Central memory CD8-positive, alpha-beta T cell (primary cell): ENCODE data around the gene ARPIN.
"Not testable (repeated sequence)": the region's sequence is repeated elsewhere in the genome, so short reads cannot be mapped to it uniquely, and the experiment has no call there.

ENCODE experiments used
- ATAC-seq: fragments of 150-1000 bp; cut with Tn5 transposase; replicated peaks from 2 replicates; pipeline ENCODE4 v1.10.0; 2022; ENCODE audit warnings: mild to moderate bottlenecking, moderate FRiP score, moderate number of reproducible peaks; ENCODE audit not compliant: poor library complexity, severe bottlenecking; ENCODE audit errors: extremely low read depth
- DNase-seq, 2 donors: peaks; one replicate each; pipeline ENCODE4 v3.0.0; 2021; ENCODE audit warnings: low spot score in 2 of 2
- H3K27ac Mint-ChIP-seq: one replicate; pipeline ENCODE4 v1.8.0; 2022; ENCODE audit warnings: low read depth, mild to moderate bottlenecking, moderate library complexity, mixed read lengths
- H3K27me3 Mint-ChIP-seq: one replicate; pipeline ENCODE4 v1.8.0; 2022; ENCODE audit warnings: mixed read lengths
- H3K36me3 Mint-ChIP-seq: one replicate; pipeline ENCODE4 v1.8.0; 2022; ENCODE audit warnings: mild to moderate bottlenecking, moderate library complexity, mixed read lengths; ENCODE audit not compliant: insufficient read depth
- H3K4me1 Mint-ChIP-seq: one replicate; pipeline ENCODE4 v1.8.0; 2022; ENCODE audit warnings: mixed read lengths
- H3K4me3 Mint-ChIP-seq: one replicate; pipeline ENCODE4 v1.8.0; 2022; ENCODE audit warnings: mild to moderate bottlenecking, moderate library complexity, mixed read lengths
- H3K9me3 Mint-ChIP-seq: one replicate; pipeline ENCODE4 v1.8.0; 2022; ENCODE audit warnings: mixed read lengths

The ARPIN gene

DNA sequence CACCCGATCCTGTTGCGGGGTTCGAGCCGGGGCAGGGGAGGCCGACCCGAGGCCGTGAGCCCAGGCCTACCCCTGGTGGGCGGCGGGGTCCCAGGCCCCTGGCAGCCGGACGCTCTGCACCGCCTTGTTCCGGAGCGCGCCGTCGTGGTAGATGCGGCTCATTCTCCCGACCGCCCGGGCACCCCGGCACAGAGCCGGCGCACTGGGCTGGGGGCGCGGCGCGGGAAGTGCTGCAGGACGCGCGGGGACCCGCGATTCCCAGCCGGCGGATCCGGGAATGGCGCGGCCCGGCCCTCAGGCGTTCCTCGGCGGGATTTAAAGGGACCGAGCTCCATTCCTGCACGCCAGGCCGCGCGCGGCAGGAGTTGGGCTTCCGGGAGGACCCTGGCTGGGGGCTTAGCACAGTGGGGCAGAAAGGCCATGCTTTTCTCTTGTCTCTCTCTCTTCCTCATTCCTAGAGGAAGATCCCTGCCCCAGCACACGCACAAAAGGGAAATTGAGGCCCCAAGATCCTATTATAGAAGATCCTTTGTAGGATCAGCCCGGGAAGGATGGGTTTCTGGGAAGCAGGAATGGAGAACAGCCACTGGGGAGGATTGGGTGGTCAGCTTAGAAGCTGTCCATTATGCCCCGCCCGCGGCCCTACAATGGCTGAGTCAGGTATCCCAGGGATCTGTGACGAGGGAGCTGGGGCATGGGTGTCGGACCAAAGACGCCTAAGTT is at the start of gene ARPIN:
ARPIN (minus strand) TSS at position 279 of the 723 bp plus-strand sequence; CDS start at position 162, 117 bp downstream.
- DNase-seq = no peak
- H3K36me3 Mint-ChIP-seq = no peaks in the 10 kb centered on the region
- H3K4me1 Mint-ChIP-seq = no peaks in the 10 kb centered on the region
- H3K27ac Mint-ChIP-seq = no peak within 1 kb of the TSS
- peaks cover 56% of the 10 kb centered on the region for H3K27me3 Mint-ChIP-seq
- ATAC-seq = no peak
- H3K4me3 Mint-ChIP-seq = no peak within 1 kb of the TSS
- no peaks in the 10 kb centered on the region for H3K9me3 Mint-ChIP-seq

DNA sequence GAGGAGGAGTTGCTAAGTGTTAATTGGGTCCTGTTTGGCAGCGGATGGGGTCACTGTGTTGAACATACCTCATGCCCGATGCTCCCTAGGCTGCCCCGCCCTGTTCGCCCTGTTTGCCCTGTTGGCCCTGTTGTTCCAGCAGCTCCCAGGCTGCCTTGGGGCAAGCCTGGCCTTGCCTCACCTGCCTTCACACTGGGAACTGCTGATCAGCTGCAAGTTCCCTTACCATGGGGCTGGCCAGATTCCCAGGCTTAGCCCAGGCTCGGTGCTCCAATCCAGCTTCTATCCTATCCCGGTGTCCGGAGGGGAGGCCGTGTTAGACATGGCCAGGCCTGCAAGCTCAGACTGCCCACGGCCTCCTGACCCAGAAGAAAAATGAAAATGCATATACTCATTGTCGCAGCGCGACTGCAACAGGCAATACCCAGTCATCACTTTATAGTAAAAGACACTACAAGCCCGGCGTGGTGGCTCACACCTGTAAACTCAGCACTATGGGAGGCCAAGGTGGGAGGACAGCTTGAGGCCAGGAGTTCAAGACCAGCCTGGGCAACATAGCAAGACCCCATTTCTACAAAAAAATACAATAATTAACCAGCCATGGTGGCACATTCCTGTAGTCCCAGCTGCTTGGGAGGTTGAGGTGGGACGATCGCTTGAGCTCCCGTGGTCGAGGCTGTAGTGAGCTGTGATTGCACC is 45.5 kb upstream of the ARPIN start:
- Mint-ChIP-seq H3K9me3 (no peaks in the 10 kb centered on the region), H3K36me3 (no peaks in the 10 kb centered on the region), H3K27me3 (no peaks in the 10 kb centered on the region), H3K27ac (no peak overlapping the region), H3K4me1 (no peaks in the 10 kb centered on the region), H3K4me3 (no peak overlapping the region)
- ATAC-seq (no peak), DNase-seq (no peak)

DNA sequence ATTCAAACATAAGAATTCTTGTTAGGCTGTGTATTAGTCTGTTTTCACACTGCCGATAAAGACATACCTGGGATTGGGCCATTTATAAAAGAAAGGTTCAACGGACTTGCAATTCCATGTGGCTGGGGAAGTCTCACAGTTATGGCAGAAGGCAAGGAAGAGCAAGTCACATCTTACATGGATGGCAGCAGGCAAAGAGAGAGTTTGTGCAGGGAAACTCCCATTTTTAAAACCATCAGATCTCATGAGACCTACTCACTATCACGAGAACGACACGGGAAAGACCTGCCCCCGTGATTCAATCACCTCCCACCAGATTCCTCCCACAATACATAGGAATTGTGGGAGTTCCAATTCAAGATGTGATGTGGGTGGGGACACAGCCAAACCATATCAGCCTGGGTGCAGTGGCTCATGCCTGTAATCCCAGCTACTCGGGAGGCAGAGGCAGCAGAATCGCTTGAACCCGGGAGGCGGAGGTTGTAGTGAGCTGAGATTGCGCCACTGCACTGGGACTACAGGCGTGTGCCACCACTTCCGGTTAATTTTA is 42.8 kb upstream of the ARPIN start:
- ATAC-seq, DNase-seq, H3K27me3 Mint-ChIP-seq, H3K36me3 Mint-ChIP-seq, H3K4me1 Mint-ChIP-seq, H3K27ac Mint-ChIP-seq, H3K4me3 Mint-ChIP-seq, H3K9me3 Mint-ChIP-seq: not testable (repeated sequence)

DNA sequence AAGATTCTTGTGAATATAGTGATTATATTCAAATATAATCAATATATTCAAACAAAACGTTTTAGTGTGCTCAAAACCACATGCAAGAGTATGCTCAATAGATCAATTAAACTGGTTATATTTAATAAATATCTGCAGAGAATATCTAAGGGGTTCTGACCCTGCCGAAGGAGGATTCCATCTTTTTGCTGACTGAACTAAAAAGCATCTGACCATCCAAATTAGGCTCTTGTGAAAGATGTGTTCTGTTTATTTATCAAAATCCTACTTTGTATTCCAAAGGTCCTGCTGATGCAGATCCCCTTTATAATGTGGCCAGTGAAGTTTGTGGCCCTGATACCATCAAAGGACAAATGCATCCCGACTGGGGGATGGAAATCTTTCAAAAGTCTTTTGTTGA is 41.8 kb upstream of the ARPIN start:
- DNase-seq (no peak), ATAC-seq (no peak)
- H3K27ac Mint-ChIP-seq = no peak overlapping the region
- H3K9me3 Mint-ChIP-seq = no peaks in the 10 kb centered on the region
- no peaks in the 10 kb centered on the region for H3K27me3 Mint-ChIP-seq
- H3K36me3 Mint-ChIP-seq = no peaks in the 10 kb centered on the region
- H3K4me1 Mint-ChIP-seq = no peaks in the 10 kb centered on the region
- H3K4me3 Mint-ChIP-seq = no peak overlapping the region

DNA sequence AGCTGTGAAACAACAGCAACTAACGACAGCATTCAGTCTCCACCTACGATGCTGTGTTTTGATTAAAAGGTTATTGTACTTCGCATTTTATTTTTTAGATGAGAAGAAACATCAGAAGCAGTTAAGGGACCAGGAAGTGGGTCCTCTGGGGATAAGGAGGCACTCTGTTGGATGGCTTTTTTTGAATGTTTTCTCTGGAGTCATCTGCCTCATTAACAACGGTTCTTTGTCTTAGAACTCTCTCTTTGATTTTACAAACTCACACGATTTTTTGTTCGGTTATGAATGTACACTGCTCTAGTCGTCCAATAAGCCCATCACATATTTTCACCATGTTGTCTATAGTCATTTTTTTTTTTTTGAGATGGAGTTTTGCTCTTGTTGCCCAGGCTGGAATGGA is 36.0 kb upstream of the ARPIN start:
- DNase-seq = no peak
- H3K4me1 Mint-ChIP-seq = no peaks in the 10 kb centered on the region
- no peaks in the 10 kb centered on the region for H3K36me3 Mint-ChIP-seq
- H3K9me3 Mint-ChIP-seq = no peaks in the 10 kb centered on the region
- no peak overlapping the region for H3K4me3 Mint-ChIP-seq
- H3K27ac Mint-ChIP-seq = no peak overlapping the region
- no peaks in the 10 kb centered on the region for H3K27me3 Mint-ChIP-seq
- no peak for ATAC-seq

DNA sequence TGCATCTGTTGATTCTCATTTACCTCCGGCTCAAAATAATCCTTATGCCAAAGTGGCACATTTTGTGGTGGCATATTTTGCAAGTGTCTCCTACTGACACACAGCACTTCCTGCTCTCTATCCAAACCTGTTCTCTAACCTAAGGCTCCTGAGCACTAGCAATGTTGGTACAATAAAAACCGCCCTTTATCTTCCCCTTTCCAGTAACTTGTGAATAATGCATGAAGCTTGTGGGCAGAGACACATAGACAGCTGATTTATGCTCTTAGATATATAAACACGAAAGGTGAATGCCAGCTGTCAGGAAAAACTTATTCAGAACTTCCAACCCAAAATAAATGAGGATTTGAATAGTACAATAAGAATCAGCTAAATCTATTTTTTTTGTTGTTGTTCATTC is 34.6 kb upstream of the ARPIN start:
- Mint-ChIP-seq H3K27ac (no peak overlapping the region), H3K36me3 (no peaks in the 10 kb centered on the region), H3K4me1 (no peaks in the 10 kb centered on the region), H3K4me3 (no peak overlapping the region), H3K9me3 (no peaks in the 10 kb centered on the region), H3K27me3 (no peaks in the 10 kb centered on the region)
- DNase-seq (no peak), ATAC-seq (no peak)

DNA sequence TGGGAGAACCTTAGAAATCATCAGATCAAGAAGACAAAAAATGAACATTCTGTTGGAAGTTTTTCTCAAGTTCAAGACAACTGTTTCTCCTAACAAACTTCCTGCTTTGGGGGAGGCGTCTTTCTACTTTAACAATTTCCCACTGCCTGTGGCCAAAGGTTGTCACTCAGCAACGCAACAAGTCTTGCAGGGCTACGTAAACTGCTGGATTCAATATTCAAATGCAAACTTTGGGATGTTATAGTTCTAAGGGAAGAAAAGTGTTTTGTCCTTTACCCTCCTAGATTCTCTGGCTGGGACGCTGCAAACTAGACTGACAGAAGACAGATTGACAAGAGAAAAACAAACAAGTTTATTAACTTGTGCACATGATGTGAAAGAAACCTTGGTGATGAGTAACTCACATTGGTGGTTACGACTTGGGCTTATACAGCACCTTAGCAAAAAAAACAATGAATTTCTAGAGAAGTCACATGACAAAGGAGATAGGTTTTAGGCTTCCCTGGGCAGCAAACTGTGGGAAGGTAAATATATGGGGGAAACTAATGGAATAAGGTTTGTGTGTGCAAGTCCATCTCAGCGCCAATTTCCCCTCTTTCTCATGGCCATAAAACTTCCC is 34.0 kb upstream of the ARPIN start:
- ATAC-seq (no peak), DNase-seq (no peak)
- no peaks in the 10 kb centered on the region for H3K27me3 Mint-ChIP-seq
- no peak overlapping the region for H3K27ac Mint-ChIP-seq
- no peaks in the 10 kb centered on the region for H3K36me3 Mint-ChIP-seq
- H3K9me3 Mint-ChIP-seq = no peaks in the 10 kb centered on the region
- H3K4me3 Mint-ChIP-seq = no peak overlapping the region
- no peaks in the 10 kb centered on the region for H3K4me1 Mint-ChIP-seq

DNA sequence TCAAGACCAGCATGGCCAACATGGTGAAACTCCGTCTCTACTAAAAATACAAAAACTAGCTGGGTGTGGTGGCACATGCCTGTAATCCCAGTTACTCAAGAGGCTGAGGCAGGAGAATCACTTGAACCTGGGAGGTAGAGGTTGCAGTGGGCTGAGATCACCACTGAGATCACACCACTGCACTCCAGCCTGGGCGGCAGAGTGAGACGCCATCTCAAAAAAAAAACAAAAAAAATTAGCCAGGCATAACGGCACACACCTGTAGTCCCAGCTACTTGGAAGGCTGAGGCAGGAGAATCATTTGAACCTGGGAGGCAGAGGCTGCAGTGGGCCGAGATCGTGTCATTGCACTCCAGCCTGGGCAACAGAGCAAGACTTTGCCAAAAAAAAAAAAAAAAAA is 31.0 kb upstream of the ARPIN start:
- H3K27me3 Mint-ChIP-seq, H3K36me3 Mint-ChIP-seq, DNase-seq, H3K9me3 Mint-ChIP-seq, H3K27ac Mint-ChIP-seq, H3K4me1 Mint-ChIP-seq, H3K4me3 Mint-ChIP-seq, ATAC-seq: not testable (repeated sequence)

DNA sequence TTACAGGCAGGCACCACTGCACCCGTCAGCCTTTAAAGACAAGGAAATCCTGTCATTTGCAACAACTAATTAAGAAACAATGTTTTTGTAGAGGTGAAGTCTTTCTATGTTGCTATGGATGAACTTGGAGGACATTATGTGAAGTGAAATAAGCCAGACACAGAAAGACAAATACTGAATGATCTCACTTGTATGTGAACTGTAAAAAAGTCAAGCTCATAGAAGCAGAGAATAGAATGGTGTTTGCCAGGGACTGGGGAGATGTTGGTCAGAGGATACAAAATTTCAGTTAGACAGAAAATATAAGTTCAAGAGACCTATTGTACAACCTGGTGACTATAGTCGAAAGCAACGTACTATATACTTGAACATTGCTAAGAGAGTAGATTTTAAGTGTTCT is 27.2 kb upstream of the ARPIN start:
- Mint-ChIP-seq H3K36me3 (peaks cover 3% of the 10 kb centered on the region), H3K27me3 (no peaks in the 10 kb centered on the region), H3K27ac (no peak overlapping the region), H3K4me1 (peaks cover 19% of the 10 kb centered on the region), H3K9me3 (no peaks in the 10 kb centered on the region), H3K4me3 (no peak overlapping the region)
- no peak for ATAC-seq
- no peak for DNase-seq

DNA sequence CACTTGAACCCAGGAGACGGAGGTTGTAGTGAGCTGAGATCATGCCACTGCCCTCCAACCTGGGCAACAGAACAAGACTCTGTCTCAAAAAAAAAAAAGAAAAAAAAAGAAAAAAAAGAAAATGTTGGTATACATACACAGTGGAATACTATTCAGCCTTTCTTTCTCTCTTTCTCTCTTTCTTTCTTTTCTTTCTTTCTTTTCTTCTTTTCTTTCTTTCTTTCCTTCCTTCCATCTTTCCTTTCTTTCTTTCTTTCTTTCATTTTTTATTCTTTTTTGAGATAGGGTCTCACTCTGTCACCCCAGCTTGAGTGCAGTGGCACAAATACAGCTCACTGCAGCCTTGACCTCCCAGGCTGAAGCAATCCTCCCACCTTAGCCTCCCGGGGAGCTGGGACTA is 26.6 kb upstream of the ARPIN start:
- DNase-seq, H3K27me3 Mint-ChIP-seq, ATAC-seq, H3K9me3 Mint-ChIP-seq, H3K36me3 Mint-ChIP-seq, H3K27ac Mint-ChIP-seq, H3K4me3 Mint-ChIP-seq: not testable (repeated sequence)
- peaks cover 19% of the 10 kb centered on the region for H3K4me1 Mint-ChIP-seq

DNA sequence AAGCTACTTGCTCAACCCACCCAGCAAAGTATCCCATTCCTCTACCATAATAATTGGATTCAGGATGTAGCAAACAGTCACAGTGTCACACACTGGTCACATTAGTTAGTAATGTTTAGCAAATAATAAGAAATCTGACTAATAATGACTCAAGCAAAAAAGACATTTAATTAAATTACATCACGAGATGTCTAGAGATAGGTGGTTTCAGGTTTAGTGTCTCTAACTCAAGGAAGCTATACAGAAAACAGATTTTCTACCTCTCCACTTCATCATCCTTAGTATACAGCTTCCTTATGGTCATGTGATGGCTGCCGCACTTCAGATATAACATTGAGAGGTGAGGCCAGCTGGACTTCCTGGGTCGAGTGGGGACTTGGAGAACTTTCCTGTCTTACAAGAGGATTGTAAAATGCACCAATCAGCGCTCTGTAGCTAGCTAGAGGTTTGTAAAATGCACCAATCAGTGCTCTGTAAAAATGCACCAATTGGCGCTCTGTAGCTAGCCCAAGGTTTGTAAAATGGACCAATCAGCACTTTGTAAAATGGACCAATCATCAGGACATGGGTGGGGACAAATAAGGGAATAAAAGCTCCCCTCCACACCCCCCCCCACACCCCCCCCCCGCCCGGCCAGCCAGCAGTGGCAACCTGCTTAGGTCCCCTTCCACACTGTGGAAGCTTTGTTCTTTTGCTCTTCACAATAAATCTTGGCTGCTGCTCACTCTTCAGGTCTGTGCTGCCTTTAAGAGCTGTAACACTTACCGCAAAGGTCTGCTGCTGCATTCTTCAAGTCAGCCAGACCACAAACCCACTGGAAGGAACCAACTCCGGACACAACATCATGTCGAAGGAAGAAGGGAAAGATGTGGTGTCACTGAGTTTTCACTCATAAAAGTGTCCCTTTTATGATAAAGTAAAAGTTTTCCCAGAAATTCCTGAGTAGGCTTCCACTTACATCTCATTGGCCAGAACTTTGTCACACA is 24.9 kb upstream of the ARPIN start:
- peaks cover 19% of the 10 kb centered on the region for H3K4me1 Mint-ChIP-seq
- ATAC-seq (no peak), DNase-seq (no peak)
- H3K27me3 Mint-ChIP-seq = no peaks in the 10 kb centered on the region
- H3K4me3 Mint-ChIP-seq = no peak overlapping the region
- no peaks in the 10 kb centered on the region for H3K9me3 Mint-ChIP-seq
- H3K27ac Mint-ChIP-seq = no peak overlapping the region
- peaks cover 3% of the 10 kb centered on the region for H3K36me3 Mint-ChIP-seq

DNA sequence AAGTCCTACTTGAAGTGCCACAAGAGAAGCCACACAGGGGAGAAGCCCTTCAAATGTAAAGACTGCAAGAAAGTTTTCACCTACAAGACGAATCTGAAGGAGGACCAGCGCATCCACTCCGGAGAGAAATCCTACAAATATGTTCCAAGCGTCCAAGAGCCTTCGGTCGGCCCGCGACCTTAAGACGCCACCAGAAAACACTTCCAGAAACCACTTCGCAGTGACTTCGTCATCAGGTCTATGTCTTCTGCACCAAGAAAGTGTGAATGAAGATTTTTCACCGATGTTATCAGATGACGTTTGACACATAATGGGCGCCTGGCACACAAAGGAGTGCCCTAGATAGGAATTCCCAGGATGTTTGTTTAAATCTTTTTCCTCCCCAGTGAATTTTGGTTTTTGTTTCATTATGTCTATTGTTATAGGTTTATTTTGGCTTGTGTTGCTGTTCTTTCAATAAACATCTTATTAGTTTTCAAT is 24.1 kb upstream of the ARPIN start:
- Mint-ChIP-seq H3K27me3 (no peaks in the 10 kb centered on the region), H3K36me3 (peaks cover 3% of the 10 kb centered on the region), H3K4me3 (no peak overlapping the region), H3K9me3 (no peaks in the 10 kb centered on the region), H3K4me1 (peaks cover 19% of the 10 kb centered on the region), H3K27ac (no peak overlapping the region)
- DNase-seq (no peak), ATAC-seq (no peak)
